Calu3 (cell line): ENCODE measurements around the gene TRMU. TPM values are rescaled to one million over a fixed set of nuclear protein-coding genes. Genes with fewer than 3 reads are reported as not detected.

Experiments
- BruUV-seq: library from RNA; stranded (reverse); fragments of 400-500 nt; replicated peaks from 2 replicates; lab custom pipeline; 2021; lab: Mats Ljungman, UMichigan
- CTCF ChIA-PET: fragments of 300-600 bp; sonication (Branson Sonifier 250); formaldehyde crosslinking; loops from one replicate; lab custom pipeline; 2022; ENCODE audit warnings: antibody characterized with exemption; lab: Charles Lee
- DNase-seq: peaks from one replicate; pipeline ENCODE4 v3.0.0; 2022
- H3K27ac Mint-ChIP-seq: one replicate; pipeline ENCODE4 v1.8.0; 2022; ENCODE audit warnings: mixed read lengths; ENCODE audit not compliant: unreplicated experiment
- H3K27me3 Mint-ChIP-seq: one replicate; pipeline ENCODE4 v1.8.0; 2022; ENCODE audit warnings: mixed read lengths; ENCODE audit not compliant: unreplicated experiment
- H3K36me3 Mint-ChIP-seq: one replicate; pipeline ENCODE4 v1.8.0; 2022; ENCODE audit warnings: mild to moderate bottlenecking, moderate library complexity, mixed read lengths; ENCODE audit not compliant: insufficient read depth, unreplicated experiment
- H3K4me1 Mint-ChIP-seq: one replicate; pipeline ENCODE4 v1.8.0; 2022; ENCODE audit warnings: mild to moderate bottlenecking, low read depth, mixed read lengths; ENCODE audit not compliant: unreplicated experiment
- H3K4me3 Mint-ChIP-seq: one replicate; pipeline ENCODE4 v1.8.0; 2022; ENCODE audit warnings: mild to moderate bottlenecking, low read depth, moderate library complexity, mixed read lengths; ENCODE audit not compliant: unreplicated experiment
- H3K9me3 Mint-ChIP-seq: one replicate; pipeline ENCODE4 v1.8.0; 2022; ENCODE audit warnings: low read depth, mixed read lengths; ENCODE audit not compliant: unreplicated experiment
- intact Hi-C: fragments of 100-400 bp; cut with micrococcal nuclease; formaldehyde crosslinking; loops from one replicate; pipeline ENCODE4 v1.10.0; 2022; ENCODE audit not compliant: unreplicated experiment
- total RNA-seq: library from RNA; stranded (reverse); gene quantifications from 2 replicates; pipeline ENCODE4 v1.2.3, GENCODE V29; 2022
- TF ChIP-seq, protein P1 (sequence below): fragments of 200-600 bp; IDR thresholded peaks from one replicate; pipeline ENCODE4 v1.8.0; 2022; ENCODE audit warnings: antibody characterized with exemption; ENCODE audit not compliant: unreplicated experiment

The TRMU gene
- total RNA-seq, 1 experiment from 2014 or later, result 79.6 TPM

DNA sequence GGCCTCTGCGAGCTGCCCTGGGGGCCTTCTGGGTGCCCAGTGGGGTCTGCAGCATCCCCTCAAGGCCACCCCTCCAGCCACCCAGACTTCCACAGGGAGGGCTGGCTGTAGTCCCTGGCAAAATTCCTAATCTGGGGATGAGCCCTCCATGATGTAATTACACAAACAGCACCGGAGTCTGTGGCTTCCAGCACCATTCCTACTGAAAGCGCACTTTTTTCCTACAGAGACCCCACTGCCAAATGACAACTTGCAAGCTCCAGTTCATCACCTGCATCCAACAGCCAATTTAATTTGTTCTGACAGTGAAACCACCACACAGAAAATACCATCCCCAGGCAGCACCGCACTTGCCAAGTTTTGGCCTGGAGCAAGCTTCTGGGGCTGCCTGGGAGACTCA lies 70.4 kb downstream of the TRMU start:
- DNase-seq, result no peak
- intact Hi-C loops, result no loop called here
- Mint-ChIP-seq H3K27me3 (no peaks in the 10 kb centered on the region), H3K36me3 (no peaks in the 10 kb centered on the region), H3K4me3 (no peak overlapping the region), H3K4me1 (no peaks in the 10 kb centered on the region), H3K27ac (no peak overlapping the region), H3K9me3 (no peaks in the 10 kb centered on the region)
- CTCF ChIA-PET, result interaction anchor here (0.5 kb wide), 1 partner anchor 78 kb away, joined by 3 read pairs; no protein-coding TSS in a partner anchor
- TF ChIP-seq, protein P1, sequence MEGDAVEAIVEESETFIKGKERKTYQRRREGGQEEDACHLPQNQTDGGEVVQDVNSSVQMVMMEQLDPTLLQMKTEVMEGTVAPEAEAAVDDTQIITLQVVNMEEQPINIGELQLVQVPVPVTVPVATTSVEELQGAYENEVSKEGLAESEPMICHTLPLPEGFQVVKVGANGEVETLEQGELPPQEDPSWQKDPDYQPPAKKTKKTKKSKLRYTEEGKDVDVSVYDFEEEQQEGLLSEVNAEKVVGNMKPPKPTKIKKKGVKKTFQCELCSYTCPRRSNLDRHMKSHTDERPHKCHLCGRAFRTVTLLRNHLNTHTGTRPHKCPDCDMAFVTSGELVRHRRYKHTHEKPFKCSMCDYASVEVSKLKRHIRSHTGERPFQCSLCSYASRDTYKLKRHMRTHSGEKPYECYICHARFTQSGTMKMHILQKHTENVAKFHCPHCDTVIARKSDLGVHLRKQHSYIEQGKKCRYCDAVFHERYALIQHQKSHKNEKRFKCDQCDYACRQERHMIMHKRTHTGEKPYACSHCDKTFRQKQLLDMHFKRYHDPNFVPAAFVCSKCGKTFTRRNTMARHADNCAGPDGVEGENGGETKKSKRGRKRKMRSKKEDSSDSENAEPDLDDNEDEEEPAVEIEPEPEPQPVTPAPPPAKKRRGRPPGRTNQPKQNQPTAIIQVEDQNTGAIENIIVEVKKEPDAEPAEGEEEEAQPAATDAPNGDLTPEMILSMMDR, result no peak
- BruUV-seq, result no TSS peak

DNA sequence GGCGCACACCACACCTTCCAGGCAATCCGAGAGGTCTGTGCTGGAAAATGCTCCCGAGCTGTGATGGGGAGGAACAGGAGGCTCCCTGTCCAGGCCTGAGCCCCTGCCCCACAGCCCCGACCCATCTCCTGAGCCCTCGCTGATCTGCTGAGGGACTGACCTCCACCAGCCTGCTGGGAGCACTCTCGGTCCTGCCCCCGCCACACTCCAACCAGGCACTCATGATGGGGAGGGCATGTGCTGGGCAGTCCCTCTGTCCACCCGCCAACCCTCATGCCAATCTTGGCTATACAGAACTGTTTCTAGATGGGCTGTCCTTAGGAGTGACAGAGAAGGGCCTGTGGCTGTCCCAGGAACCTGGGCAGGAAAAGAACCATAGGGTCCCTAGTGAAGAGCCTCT lies 70.8 kb downstream of the TRMU start:
- no peak for DNase-seq
- no TSS peak for BruUV-seq
- TF ChIP-seq, protein P1, result no peak
- no peaks in the 10 kb centered on the region for H3K27me3 Mint-ChIP-seq
- CTCF ChIA-PET, result interaction anchor here (0.5 kb wide), 1 partner anchor 77 kb away, joined by 3 read pairs; no protein-coding TSS in a partner anchor
- no peaks in the 10 kb centered on the region for H3K9me3 Mint-ChIP-seq
- intact Hi-C loops, result no loop called here
- no peak overlapping the region for H3K4me3 Mint-ChIP-seq
- no peaks in the 10 kb centered on the region for H3K4me1 Mint-ChIP-seq
- no peaks in the 10 kb centered on the region for H3K36me3 Mint-ChIP-seq
- no peak overlapping the region for H3K27ac Mint-ChIP-seq

DNA sequence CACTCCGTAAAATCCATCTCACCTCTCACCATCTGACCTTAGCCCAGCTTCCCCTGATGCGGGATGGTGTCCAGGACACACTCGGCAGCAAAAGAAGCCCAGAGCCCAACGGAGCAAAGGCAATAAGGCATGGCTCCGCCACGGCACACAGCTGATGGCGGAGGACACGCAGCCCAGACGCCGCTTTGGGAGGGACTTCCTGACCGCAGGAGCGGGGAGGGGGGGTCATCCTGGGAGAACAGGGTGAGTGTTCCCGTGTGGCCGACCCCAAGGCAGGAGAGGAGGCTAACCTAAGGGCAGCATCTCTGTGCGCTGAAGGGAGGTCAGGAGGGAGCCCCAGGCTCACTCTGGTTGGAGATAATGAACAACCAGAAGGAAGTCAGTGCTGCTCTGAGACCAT lies 71.3 kb downstream of the TRMU start:
- Mint-ChIP-seq H3K27me3 (no peaks in the 10 kb centered on the region), H3K4me3 (no peak overlapping the region), H3K4me1 (no peaks in the 10 kb centered on the region), H3K9me3 (no peaks in the 10 kb centered on the region), H3K36me3 (no peaks in the 10 kb centered on the region), H3K27ac (no peak overlapping the region)
- intact Hi-C loops, result no loop called here
- CTCF ChIA-PET, result no interaction called here
- DNase-seq, result no peak
- TF ChIP-seq, protein P1, result no peak
- no TSS peak for BruUV-seq

Other genes with a start within 250 kb of the TRMU start
- gene PPARA, start 185.2 kb upstream of the TRMU start, total RNA-seq, result 22.7 and 31.5 TPM in 2 replicates
- 10.5 and 11.0 TPM in 2 replicates for gene CDPF1, start 85.4 kb upstream of the TRMU start, total RNA-seq
- 0.05 TPM in 1 of 2 replicates, not detected in the other for gene PKDREJ, start 72.4 kb upstream of the TRMU start, total RNA-seq
- 31.9 and 34.0 TPM in 2 replicates for gene TTC38, start 67.7 kb upstream of the TRMU start, total RNA-seq
- 48.0 and 53.5 TPM in 2 replicates for gene GTSE1, start 38.8 kb upstream of the TRMU start, total RNA-seq
- gene CELSR1, start 201.9 kb downstream of the TRMU start, total RNA-seq, result 40.8 and 45.5 TPM in 2 replicates